ENCODE data around the gene ADGRG3.

DNA sequence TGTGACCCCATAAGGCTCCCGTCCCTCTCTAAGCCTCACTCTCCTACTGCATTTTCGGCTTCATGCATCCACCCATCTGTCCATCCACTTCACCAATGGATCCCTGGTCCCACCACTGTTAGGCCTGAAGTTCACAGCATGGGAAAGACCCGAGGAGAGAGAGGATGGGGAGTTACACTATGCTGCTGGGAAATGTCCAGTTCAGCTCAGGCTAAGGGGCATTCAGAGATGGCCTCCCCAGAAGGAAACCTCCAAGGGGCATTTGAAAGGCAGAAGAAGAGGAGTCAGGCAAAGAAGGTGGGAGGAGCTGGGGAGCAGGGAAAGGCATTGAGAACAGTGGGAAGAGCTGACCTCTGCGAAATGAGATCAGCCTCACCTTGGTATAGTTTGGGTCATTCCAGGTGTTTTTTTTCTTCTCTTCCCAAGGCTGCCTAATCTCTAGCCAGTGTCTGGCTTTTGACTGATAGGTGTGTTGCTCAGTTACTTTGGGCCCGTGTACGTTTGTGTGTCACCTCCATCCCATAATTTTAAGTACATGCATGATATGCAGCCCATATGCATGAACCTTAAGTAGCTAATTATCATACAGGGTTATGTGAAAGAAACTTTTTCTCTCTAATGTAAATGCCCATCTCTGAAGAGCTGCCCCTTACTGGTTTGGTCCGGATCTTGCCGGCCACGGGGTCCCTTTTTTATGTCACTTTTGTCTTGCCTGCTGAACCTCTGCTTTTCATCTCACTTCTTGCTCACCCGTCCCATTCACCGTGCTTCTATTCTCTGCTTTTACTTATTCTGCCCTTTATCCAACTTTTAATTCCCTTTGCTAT is 14.9 kb downstream of the ADGRG3 start:
- no peak for TF ChIP-seq EZH2phosphoT487 (IDR thresholded peaks at IDR 0.05; ENCODE audit: borderline replicate concordance)
- TF ChIP-seq, protein P1, sequence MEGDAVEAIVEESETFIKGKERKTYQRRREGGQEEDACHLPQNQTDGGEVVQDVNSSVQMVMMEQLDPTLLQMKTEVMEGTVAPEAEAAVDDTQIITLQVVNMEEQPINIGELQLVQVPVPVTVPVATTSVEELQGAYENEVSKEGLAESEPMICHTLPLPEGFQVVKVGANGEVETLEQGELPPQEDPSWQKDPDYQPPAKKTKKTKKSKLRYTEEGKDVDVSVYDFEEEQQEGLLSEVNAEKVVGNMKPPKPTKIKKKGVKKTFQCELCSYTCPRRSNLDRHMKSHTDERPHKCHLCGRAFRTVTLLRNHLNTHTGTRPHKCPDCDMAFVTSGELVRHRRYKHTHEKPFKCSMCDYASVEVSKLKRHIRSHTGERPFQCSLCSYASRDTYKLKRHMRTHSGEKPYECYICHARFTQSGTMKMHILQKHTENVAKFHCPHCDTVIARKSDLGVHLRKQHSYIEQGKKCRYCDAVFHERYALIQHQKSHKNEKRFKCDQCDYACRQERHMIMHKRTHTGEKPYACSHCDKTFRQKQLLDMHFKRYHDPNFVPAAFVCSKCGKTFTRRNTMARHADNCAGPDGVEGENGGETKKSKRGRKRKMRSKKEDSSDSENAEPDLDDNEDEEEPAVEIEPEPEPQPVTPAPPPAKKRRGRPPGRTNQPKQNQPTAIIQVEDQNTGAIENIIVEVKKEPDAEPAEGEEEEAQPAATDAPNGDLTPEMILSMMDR (conservative IDR thresholded peaks at IDR 0.05; ENCODE audit: low read length), result no peak

All from Loucy (cell line).